Colonic mucosa (tissue), 4 donors: ENCODE results near the gene PRR30. TPM values are rescaled to one million over a fixed set of nuclear protein-coding genes. Genes with fewer than 3 reads are reported as not detected.

ENCODE experiments used
- DNase-seq: peaks from one replicate; pipeline ENCODE4 v3.0.0-alpha.2; 2020
- H3K27ac ChIP-seq: fragments of 200-600 bp; one replicate; pipeline ENCODE4 v1.8.0; 2021
- H3K27me3 ChIP-seq: fragments of 200-600 bp; one replicate; pipeline ENCODE4 v1.8.0; 2021
- H3K36me3 ChIP-seq: fragments of 200-600 bp; one replicate; pipeline ENCODE4 v1.8.0; 2021
- H3K4me1 ChIP-seq: fragments of 200-600 bp; one replicate; pipeline ENCODE4 v1.8.0; 2021; ENCODE audit warnings: mild to moderate bottlenecking
- H3K4me3 ChIP-seq: fragments of 200-600 bp; one replicate; pipeline ENCODE4 v1.8.0; 2021
- H3K9ac ChIP-seq, 2 donors: one replicate each; pipeline ENCODE4 v1.7.0; 2013; ENCODE audit warnings: control low read depth in 2 of 2, low read depth in 2 of 2, low read length in 2 of 2
- H3K9me3 ChIP-seq: fragments of 200-600 bp; one replicate; pipeline ENCODE4 v1.8.0; 2021
- intact Hi-C: fragments of 100-400 bp; cut with DNase I; formaldehyde crosslinking; loops from one replicate; pipeline ENCODE4 v1.14.1; 2022
- total RNA-seq, 2 donors: library from RNA; stranded (reverse); fragmentation: NEBNext Ultra II Directional in 1 of 2; extraction: Animal tissue kit (Norgen Biotek cat#: 25700) in 1 of 2; gene quantifications; one replicate each; pipeline ENCODE4 v1.2.1, GENCODE V29; 2021
- TF ChIP-seq, protein P1 (sequence below): fragments of 200-600 bp; IDR thresholded peaks from one replicate; pipeline ENCODE4 v1.8.0; 2022; ENCODE audit warnings: antibody characterized with exemption, mild to moderate bottlenecking
- donor health status: healthy.
- donor health status: DM: no; HTN: no; CAD: no.
- donor health status: DM: no; HTN: no; CAD: no.

The PRR30 gene
- total RNA-seq, 2 donors from 2014 or later: not detected

DNA sequence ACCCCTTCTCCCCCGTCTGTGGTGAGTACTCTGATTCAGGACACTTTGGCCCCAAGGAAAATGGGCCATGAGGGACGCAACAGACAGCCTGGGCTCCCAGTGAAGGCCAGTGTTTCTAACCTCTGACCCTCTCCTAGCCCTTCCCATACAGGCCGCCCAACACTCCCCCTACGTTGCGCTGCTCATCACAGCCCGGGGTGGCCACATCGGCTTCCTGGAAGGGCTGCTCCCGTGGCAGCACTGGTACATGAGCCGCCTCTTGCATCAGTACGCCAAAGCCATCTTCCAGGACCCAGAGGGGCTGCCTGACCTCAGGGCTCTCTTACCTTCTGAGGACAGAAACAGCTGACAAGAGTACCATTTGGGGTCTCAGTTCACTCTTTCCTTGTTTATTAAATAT lies 8.8 kb downstream of the PRR30 start:
- Histone ChIP-seq H3K9me3 (no peaks in the 10 kb centered on the region), H3K27ac (no peak overlapping the region), H3K36me3 (no peaks in the 10 kb centered on the region), H3K4me1 (no peaks in the 10 kb centered on the region), H3K27me3 (no peaks in the 10 kb centered on the region), H3K9ac (no peak overlapping the region), H3K4me3 (no peak overlapping the region)
- DNase-seq: no peak
- intact Hi-C loops: no loop called here
- TF ChIP-seq, protein P1, sequence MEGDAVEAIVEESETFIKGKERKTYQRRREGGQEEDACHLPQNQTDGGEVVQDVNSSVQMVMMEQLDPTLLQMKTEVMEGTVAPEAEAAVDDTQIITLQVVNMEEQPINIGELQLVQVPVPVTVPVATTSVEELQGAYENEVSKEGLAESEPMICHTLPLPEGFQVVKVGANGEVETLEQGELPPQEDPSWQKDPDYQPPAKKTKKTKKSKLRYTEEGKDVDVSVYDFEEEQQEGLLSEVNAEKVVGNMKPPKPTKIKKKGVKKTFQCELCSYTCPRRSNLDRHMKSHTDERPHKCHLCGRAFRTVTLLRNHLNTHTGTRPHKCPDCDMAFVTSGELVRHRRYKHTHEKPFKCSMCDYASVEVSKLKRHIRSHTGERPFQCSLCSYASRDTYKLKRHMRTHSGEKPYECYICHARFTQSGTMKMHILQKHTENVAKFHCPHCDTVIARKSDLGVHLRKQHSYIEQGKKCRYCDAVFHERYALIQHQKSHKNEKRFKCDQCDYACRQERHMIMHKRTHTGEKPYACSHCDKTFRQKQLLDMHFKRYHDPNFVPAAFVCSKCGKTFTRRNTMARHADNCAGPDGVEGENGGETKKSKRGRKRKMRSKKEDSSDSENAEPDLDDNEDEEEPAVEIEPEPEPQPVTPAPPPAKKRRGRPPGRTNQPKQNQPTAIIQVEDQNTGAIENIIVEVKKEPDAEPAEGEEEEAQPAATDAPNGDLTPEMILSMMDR: no peak

DNA sequence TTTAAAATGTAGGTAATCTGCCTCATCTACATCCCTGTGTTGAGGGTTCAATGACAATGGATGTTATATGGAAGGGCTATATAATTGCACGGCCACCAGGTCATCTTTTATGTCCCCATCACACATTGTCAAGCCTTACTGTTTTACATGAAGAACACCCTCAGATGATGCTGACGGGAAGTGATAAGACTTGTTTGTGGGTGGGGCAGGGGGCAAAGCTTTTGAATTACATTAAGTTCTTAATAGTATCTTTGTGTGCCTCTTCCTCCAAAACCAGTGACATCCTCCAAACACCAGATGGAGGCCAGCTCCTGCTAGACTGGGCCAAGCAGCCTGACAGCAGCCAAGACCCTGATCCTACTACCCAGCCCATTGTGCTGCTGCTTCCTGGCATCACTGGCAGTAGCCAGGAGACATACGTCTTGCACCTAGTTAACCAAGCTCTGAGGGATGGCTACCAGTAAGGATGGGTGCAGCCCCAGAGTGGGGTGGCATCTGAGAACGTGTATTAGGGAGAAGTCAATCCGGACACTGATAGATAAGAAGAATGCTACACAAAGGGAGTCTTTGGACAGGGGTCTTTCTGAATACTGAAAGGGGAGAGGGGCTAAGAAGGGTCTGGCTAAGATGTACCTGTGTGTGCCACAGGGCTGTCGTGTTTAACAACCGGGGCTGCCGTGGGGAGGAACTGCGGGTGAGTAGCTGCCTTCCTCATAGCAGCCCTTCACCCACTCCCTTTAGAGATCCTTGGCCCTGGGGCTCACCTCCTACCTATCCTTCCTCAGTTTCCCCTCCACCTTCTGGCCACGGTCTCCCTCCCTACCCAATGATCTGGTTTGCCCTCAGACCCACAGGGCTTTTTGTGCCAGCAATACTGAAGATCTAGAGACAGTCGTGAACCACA lies 10.3 kb downstream of the PRR30 start:
- Histone ChIP-seq H3K4me3 (no peak overlapping the region), H3K27me3 (no peaks in the 10 kb centered on the region), H3K27ac (no peak overlapping the region), H3K36me3 (no peaks in the 10 kb centered on the region), H3K9me3 (no peaks in the 10 kb centered on the region), H3K4me1 (no peaks in the 10 kb centered on the region), H3K9ac (no peak overlapping the region)
- intact Hi-C loops: no loop called here
- DNase-seq: no peak
- TF ChIP-seq, protein P1: no peak

GRCh38 chr2:27127883-27128667 lies 11.1 kb downstream of the PRR30 start:
- TF ChIP-seq, protein P1: no peak
- Histone ChIP-seq H3K27me3 (no peaks in the 10 kb centered on the region), H3K9ac (no peak overlapping the region), H3K9me3 (no peaks in the 10 kb centered on the region), H3K4me1 (no peaks in the 10 kb centered on the region), H3K4me3 (no peak overlapping the region), H3K27ac (no peak overlapping the region), H3K36me3 (no peaks in the 10 kb centered on the region)
- intact Hi-C loops: no loop called here
- no peak for DNase-seq

DNA sequence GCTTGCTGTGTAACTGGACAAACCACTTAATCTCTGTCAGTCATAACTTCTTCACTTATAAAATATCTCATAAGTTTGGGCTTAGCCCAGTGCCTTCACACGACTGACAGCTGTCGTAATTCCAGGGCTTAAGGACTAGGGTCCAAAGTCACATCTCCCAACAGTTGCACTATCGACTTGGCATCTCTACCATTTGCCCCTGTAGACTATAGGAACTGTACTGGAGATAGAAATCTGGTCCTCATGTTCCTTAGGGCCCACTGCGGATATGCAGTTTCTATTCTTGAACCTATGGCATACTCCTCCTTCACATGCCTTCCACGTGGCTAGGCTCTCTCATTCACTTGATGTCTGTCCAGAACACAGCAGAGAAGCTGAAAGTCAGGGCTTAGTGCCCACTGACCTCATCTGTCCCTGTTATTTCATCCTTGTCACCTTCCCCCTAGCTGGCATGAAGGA lies 12.9 kb downstream of the PRR30 start:
- DNase-seq: no peak
- intact Hi-C loops: no loop called here
- TF ChIP-seq, protein P1: no peak
- H3K36me3 ChIP-seq: no peaks in the 10 kb centered on the region
- H3K27me3 ChIP-seq: no peaks in the 10 kb centered on the region
- H3K4me3 ChIP-seq: no peak overlapping the region
- no peaks in the 10 kb centered on the region for H3K4me1 ChIP-seq
- H3K27ac ChIP-seq: no peak overlapping the region
- no peak overlapping the region for H3K9ac ChIP-seq
- no peaks in the 10 kb centered on the region for H3K9me3 ChIP-seq

GRCh38 chr2:27125104-27125503 lies 14.1 kb downstream of the PRR30 start:
- intact Hi-C loops: no loop called here
- no peak for DNase-seq
- no peak overlapping the region for H3K4me3 ChIP-seq
- H3K27ac ChIP-seq: no peak overlapping the region
- H3K4me1 ChIP-seq: no peaks in the 10 kb centered on the region
- TF ChIP-seq, protein P1: no peak
- no peaks in the 10 kb centered on the region for H3K9me3 ChIP-seq
- no peaks in the 10 kb centered on the region for H3K27me3 ChIP-seq
- no peak overlapping the region for H3K9ac ChIP-seq
- H3K36me3 ChIP-seq: no peaks in the 10 kb centered on the region
